ENCODE results near the gene PROX1. TPM values are rescaled to one million over a fixed set of nuclear protein-coding genes. Genes with fewer than 3 reads are reported as not detected.
A peak's percentile ranks its signal among the peaks of the same experiment; 100 is the strongest.

PROX1 gene
- total and polyA plus RNA-seq, 9 of the 15 experiments (the other 6 are each of a cell fraction or from before 2014, with no cell fraction given): 0.14 to 0.22 TPM; not detected in 7

DNA sequence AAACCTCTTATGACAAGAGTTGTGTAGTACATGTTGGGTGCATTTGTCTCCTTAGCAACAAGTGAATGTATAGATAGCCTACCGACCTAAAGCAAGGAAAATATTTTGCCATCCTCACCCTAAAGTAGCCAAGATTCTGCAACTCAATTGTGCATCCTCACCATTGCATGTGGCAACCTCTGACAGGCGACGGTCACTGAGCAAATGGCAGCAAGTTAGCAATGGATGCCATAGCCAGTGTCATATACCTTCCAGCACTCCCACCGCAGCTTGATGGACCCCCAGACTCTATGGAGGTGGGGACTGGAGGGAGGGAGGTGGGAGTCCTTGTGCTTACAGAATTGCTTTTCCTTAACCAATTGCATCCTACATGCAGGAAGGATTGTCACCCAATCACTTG is 17.0 kb downstream of the PROX1 start:
- no peak overlapping the region for H3K4me3 ChIP-seq
- no peaks in the 10 kb centered on the region for H3K79me2 ChIP-seq (ENCODE audit: control insufficient read depth, insufficient read depth, low read length)
- ChIA-PET CTCF (ENCODE audit: low intra/inter-chr PET ratio) (no interaction called here), POLR2A (interaction anchor here (0.8 kb wide), 1 partner anchor 627 kb away, joined by 3 read pairs; no protein-coding TSS in a partner anchor)
- H3K4me1 ChIP-seq (replicated peaks in 1 of 2; ENCODE audit: control insufficient read depth in 2 of 2, insufficient read depth in 2 of 2, low read length in 2 of 2): peaks cover 0 to 9% of the 10 kb centered on the region in 2 experiments; a peak in 2 of 5 replicates
- no peaks in the 10 kb centered on the region for H3K9me1 ChIP-seq (ENCODE audit: control insufficient read depth, insufficient read depth, low read length)
- DNase-seq (ENCODE audit: extremely low read depth in 1 of 4, low spot score in 3 of 4): no peak
- no peak for ATAC-seq
- H3K4me2 ChIP-seq (ENCODE audit: insufficient read depth, low read length): no peak overlapping the region
- FAIRE-seq: peak; percentile 46
- intact Hi-C loops (cut with micrococcal nuclease): no loop called here
- no TSS peak for BruUV-seq (replicated peaks)
- peaks cover 0 to 7% of the 10 kb centered on the region in 2 experiments; a peak in 2 of 5 replicates for H3K27me3 ChIP-seq (ENCODE audit: control insufficient read depth in 2 of 2, insufficient read depth in 2 of 2, low read length in 2 of 2)
- H3K36me3 ChIP-seq (ENCODE audit: control insufficient read depth, insufficient read depth, low read length): no peaks in the 10 kb centered on the region
- WGBS (ENCODE audit: insufficient coverage, low coverage, missing lambda C conversion rate): 4% methylated on average over 4 of the region's 4 CpGs
- no peaks in the 10 kb centered on the region for H4K20me1 ChIP-seq (replicated peaks; ENCODE audit: control insufficient read depth, insufficient read depth, low read length)
- H3K27ac ChIP-seq (ENCODE audit: extremely low read depth, low read depth, low read length): no peak overlapping the region
- H3K9me3 ChIP-seq (replicated peaks; ENCODE audit: control insufficient read depth, insufficient read depth, low read depth, low read length): no peaks in the 10 kb centered on the region
- H3K9ac ChIP-seq (ENCODE audit: insufficient read depth in 1 of 2, low read depth in 2 of 2, low read length in 2 of 2): no peak overlapping the region
- TF ChIP-seq ZNF79 (CRISPR knock-in tag; IDR thresholded peaks at IDR 0.05; ENCODE audit: low read depth) (no peak), C11orf30 (IDR thresholded peaks at IDR 0.05; ENCODE audit: low read depth) (no peak), SAFB2 (IDR thresholded peaks at IDR 0.05; ENCODE audit: borderline replicate concordance, low read depth, low read length, severe bottlenecking) (no peak), SNIP1 (IDR thresholded peaks at IDR 0.05; ENCODE audit: low read depth) (no peak), FOXP1 (CRISPR knock-in tag; IDR thresholded peaks at IDR 0.05) (no peak), ZNF695 (CRISPR knock-in tag; IDR thresholded peaks at IDR 0.05) (no peak), HNRNPL (IDR thresholded peaks at IDR 0.05; ENCODE audit: low read depth, low read length) (no peak), NCOR1 (IDR thresholded peaks at IDR 0.05) (no peak), GABPB1 (CRISPR knock-in tag; IDR thresholded peaks at IDR 0.05) (no peak), TRIM28 (IDR thresholded peaks at IDR 0.05) (no peak), ZNF408 (CRISPR knock-in tag; IDR thresholded peaks at IDR 0.05; ENCODE audit: low read depth) (no peak), SRSF9 (IDR thresholded peaks at IDR 0.05; ENCODE audit: borderline replicate concordance, low read depth, low read length) (no peak), MIER1 (IDR thresholded peaks at IDR 0.05; ENCODE audit: low read depth) (no peak), ZNF766 (CRISPR knock-in tag; conservative IDR thresholded peaks at IDR 0.05) (no peak)
- TF ChIP-seq, protein P1, sequence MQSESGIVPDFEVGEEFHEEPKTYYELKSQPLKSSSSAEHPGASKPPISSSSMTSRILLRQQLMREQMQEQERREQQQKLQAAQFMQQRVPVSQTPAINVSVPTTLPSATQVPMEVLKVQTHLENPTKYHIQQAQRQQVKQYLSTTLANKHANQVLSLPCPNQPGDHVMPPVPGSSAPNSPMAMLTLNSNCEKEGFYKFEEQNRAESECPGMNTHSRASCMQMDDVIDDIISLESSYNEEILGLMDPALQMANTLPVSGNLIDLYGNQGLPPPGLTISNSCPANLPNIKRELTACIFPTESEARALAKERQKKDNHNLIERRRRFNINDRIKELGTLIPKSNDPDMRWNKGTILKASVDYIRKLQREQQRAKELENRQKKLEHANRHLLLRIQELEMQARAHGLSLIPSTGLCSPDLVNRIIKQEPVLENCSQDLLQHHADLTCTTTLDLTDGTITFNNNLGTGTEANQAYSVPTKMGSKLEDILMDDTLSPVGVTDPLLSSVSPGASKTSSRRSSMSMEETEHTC (IDR thresholded peaks at IDR 0.05): no peak
- in situ Hi-C loops (cut with MboI): no loop called here
- no peak overlapping the region for H2AFZ ChIP-seq (ENCODE audit: low read depth, low read length)

Measured in K562 (cell line).